ENCODE data around the gene HS3ST3B1. TPM values are rescaled to one million over a fixed set of nuclear protein-coding genes. Genes with fewer than 3 reads are reported as not detected.

HS3ST3B1 gene
- total RNA-seq, 4 donors from 2014 or later: 2.5 to 5.5 (median 3.3) TPM

- Histone ChIP-seq H3K9me3 (no peaks in the 10 kb centered on the region), H3K27me3 (peaks cover 0 to 13% (median 0%) of the 10 kb centered on the region in 4 donors), H3K4me1 (no peaks in the 10 kb centered on the region), H3K36me3 (no peaks in the 10 kb centered on the region), H3K27ac (replicated peaks in 1 of 4) (no peak overlapping the region), H3K4me3 (no peak overlapping the region)
- no peak for DNase-seq (ENCODE audit: extremely low spot score)
- intact Hi-C loops (cut with DNase I): no loop called here
- WGBS: 76% methylated on average over 10 of the region's 10 CpGs
- TF ChIP-seq, protein P1, sequence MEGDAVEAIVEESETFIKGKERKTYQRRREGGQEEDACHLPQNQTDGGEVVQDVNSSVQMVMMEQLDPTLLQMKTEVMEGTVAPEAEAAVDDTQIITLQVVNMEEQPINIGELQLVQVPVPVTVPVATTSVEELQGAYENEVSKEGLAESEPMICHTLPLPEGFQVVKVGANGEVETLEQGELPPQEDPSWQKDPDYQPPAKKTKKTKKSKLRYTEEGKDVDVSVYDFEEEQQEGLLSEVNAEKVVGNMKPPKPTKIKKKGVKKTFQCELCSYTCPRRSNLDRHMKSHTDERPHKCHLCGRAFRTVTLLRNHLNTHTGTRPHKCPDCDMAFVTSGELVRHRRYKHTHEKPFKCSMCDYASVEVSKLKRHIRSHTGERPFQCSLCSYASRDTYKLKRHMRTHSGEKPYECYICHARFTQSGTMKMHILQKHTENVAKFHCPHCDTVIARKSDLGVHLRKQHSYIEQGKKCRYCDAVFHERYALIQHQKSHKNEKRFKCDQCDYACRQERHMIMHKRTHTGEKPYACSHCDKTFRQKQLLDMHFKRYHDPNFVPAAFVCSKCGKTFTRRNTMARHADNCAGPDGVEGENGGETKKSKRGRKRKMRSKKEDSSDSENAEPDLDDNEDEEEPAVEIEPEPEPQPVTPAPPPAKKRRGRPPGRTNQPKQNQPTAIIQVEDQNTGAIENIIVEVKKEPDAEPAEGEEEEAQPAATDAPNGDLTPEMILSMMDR (IDR thresholded peaks at IDR 0.05): no peak
- no peak for TF ChIP-seq POLR2AphosphoS5 (IDR thresholded peaks at IDR 0.05)
These were observed 30.5 kb downstream of the HS3ST3B1 start for GRCh38 chr17:14331225-14331981.

- DNase-seq (ENCODE audit: extremely low spot score): no peak
- intact Hi-C loops (cut with DNase I): no loop called here
- WGBS: 78% methylated on average over 3 of the region's 3 CpGs
These were observed 31.1 kb downstream of the HS3ST3B1 start for GRCh38 chr17:14331982-14332298.

GRCh38 chr17:14332331-14332730, 31.4 kb downstream of the HS3ST3B1 start:
- peaks cover 0 to 7% (median 0%) of the 10 kb centered on the region in 4 donors for H3K27me3 ChIP-seq
- H3K4me1 ChIP-seq: no peaks in the 10 kb centered on the region
- intact Hi-C loops (cut with DNase I): no loop called here
- WGBS: 82% methylated on average over 10 of the region's 10 CpGs
- no peak for DNase-seq (ENCODE audit: extremely low spot score)
- H3K9me3 ChIP-seq: no peaks in the 10 kb centered on the region
- no peak overlapping the region for H3K4me3 ChIP-seq
- TF ChIP-seq POLR2AphosphoS5 (IDR thresholded peaks at IDR 0.05) (no peak), POLR2A (IDR thresholded peaks at IDR 0.05; ENCODE audit: low read depth) (no peak)
- H3K36me3 ChIP-seq: no peaks in the 10 kb centered on the region
- no peak overlapping the region for H3K27ac ChIP-seq (replicated peaks in 1 of 4)

More at GRCh38 chr17:14331982-14332298, 31.1 kb downstream of the HS3ST3B1 start:
- Histone ChIP-seq H3K27ac (replicated peaks in 1 of 4) (no peak overlapping the region), H3K27me3 (peaks cover 0 to 8% (median 0%) of the 10 kb centered on the region in 4 donors), H3K4me3 (no peak overlapping the region), H3K36me3 (no peaks in the 10 kb centered on the region), H3K9me3 (no peaks in the 10 kb centered on the region), H3K4me1 (no peaks in the 10 kb centered on the region)
- TF ChIP-seq POLR2A (IDR thresholded peaks at IDR 0.05; ENCODE audit: low read depth): no peak
- no peak for TF ChIP-seq POLR2AphosphoS5 (IDR thresholded peaks at IDR 0.05)
- TF ChIP-seq EP300 (IDR thresholded peaks at IDR 0.05): no peak
- TF ChIP-seq, protein P1 (IDR thresholded peaks at IDR 0.05): no peak

GRCh38 chr17:14333506-14333905, 32.6 kb downstream of the HS3ST3B1 start:
- Histone ChIP-seq H3K9me3 (no peaks in the 10 kb centered on the region), H3K36me3 (no peaks in the 10 kb centered on the region), H3K4me1 (no peaks in the 10 kb centered on the region), H3K4me3 (no peak overlapping the region), H3K27ac (replicated peaks in 1 of 4) (no peak overlapping the region), H3K27me3 (peaks cover 0 to 12% (median 0%) of the 10 kb centered on the region in 4 donors)
- no peak for DNase-seq (ENCODE audit: extremely low spot score)
- TF ChIP-seq EP300 (IDR thresholded peaks at IDR 0.05): no peak
- TF ChIP-seq POLR2A (IDR thresholded peaks at IDR 0.05; ENCODE audit: low read depth): no peak
- TF ChIP-seq, protein P1 (IDR thresholded peaks at IDR 0.05): no peak
- TF ChIP-seq POLR2AphosphoS5 (IDR thresholded peaks at IDR 0.05): no peak
- WGBS: 85% methylated on average over 7 of the region's 7 CpGs
- intact Hi-C loops (cut with DNase I): no loop called here

DNA sequence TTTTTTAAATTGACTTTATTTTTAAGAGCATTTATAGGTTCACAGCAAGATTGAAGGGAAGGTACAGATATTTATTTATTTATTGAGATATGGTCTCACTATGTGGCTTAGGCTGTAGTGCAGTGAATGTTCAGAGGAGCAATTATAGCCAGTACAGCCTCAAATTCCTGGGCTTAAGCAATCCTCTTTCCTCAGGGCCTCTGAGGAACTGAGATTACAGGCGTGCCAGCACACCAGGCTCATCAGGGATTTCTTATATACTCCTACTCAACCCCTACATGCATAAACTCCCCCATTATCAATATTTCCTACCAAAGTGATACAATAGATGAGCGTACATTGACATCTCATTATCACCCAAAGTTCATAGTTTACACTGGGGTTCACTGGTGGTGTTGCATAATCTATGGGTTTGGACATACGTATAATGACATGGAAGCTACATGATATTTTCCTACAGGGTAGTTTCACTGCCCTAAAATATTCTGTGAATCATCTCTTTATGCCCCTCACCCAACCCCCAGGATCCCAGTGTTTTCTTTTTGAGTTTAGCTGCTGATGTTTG, 33.5 kb downstream of the HS3ST3B1 start:
- no peak for DNase-seq (ENCODE audit: extremely low spot score)
- WGBS: 80% methylated on average over 3 of the region's 3 CpGs
- Histone ChIP-seq H3K27me3 (peaks cover 0 to 8% (median 0%) of the 10 kb centered on the region in 4 donors), H3K27ac (replicated peaks in 1 of 4) (no peak overlapping the region), H3K9me3 (no peaks in the 10 kb centered on the region), H3K4me1 (no peaks in the 10 kb centered on the region), H3K4me3 (no peak overlapping the region), H3K36me3 (no peaks in the 10 kb centered on the region)
- intact Hi-C loops (cut with DNase I): no loop called here
- no peak for TF ChIP-seq EP300 (IDR thresholded peaks at IDR 0.05)
- no peak for TF ChIP-seq POLR2A (IDR thresholded peaks at IDR 0.05; ENCODE audit: low read depth)
- TF ChIP-seq, protein P1 (IDR thresholded peaks at IDR 0.05): no peak
- no peak for TF ChIP-seq POLR2AphosphoS5 (IDR thresholded peaks at IDR 0.05)

All from esophagus muscularis mucosa (tissue), 4 donors.